PFSK-1 (cell line): ENCODE results near the gene DRG2.

ENCODE experiments used
- FOXP2 ChIP-seq: optimal IDR thresholded peaks from 2 replicates; pipeline ENCODE3; 2011; ENCODE audit warnings: borderline replicate concordance, control low read depth, inconsistent platforms; ENCODE audit not compliant: insufficient read depth; ENCODE audit errors: extremely low read length, extremely low read depth
- POLR2AphosphoS5 ChIP-seq: IDR thresholded peaks from 2 replicates; pipeline ENCODE4 v1.6.1; 2012; ENCODE audit warnings: low read depth, mild to moderate bottlenecking, control low read depth, low read length, moderate library complexity
- SIN3A ChIP-seq: IDR thresholded peaks from 2 replicates; pipeline ENCODE4 v1.6.1; 2012; ENCODE audit warnings: mild to moderate bottlenecking, low read length, moderate library complexity, borderline replicate concordance; ENCODE audit not compliant: insufficient read depth
- TAF1 ChIP-seq: IDR thresholded peaks from 2 replicates; pipeline ENCODE4 v1.6.1; 2012; ENCODE audit warnings: low read length, control low read depth, borderline replicate concordance; ENCODE audit not compliant: insufficient read depth
- TF ChIP-seq, protein P1 (sequence below), 2 experiments: IDR thresholded peaks; 2 replicates each; pipeline versions ENCODE4 v1.6.1 to v1.8.0; 2011 to 2012; ENCODE audit warnings: low read depth in 2 of 2, low read length in 2 of 2, control low read depth in 1 of 2, inconsistent platforms in 1 of 2, mild to moderate bottlenecking in 1 of 2, moderate library complexity in 1 of 2; ENCODE audit not compliant: insufficient read depth in 1 of 2

The DRG2 gene

GRCh38 chr17:18109935-18110485 is 22.3 kb downstream of the DRG2 start:
- TF ChIP-seq POLR2AphosphoS5, result no peak
- TF ChIP-seq, protein P1, sequence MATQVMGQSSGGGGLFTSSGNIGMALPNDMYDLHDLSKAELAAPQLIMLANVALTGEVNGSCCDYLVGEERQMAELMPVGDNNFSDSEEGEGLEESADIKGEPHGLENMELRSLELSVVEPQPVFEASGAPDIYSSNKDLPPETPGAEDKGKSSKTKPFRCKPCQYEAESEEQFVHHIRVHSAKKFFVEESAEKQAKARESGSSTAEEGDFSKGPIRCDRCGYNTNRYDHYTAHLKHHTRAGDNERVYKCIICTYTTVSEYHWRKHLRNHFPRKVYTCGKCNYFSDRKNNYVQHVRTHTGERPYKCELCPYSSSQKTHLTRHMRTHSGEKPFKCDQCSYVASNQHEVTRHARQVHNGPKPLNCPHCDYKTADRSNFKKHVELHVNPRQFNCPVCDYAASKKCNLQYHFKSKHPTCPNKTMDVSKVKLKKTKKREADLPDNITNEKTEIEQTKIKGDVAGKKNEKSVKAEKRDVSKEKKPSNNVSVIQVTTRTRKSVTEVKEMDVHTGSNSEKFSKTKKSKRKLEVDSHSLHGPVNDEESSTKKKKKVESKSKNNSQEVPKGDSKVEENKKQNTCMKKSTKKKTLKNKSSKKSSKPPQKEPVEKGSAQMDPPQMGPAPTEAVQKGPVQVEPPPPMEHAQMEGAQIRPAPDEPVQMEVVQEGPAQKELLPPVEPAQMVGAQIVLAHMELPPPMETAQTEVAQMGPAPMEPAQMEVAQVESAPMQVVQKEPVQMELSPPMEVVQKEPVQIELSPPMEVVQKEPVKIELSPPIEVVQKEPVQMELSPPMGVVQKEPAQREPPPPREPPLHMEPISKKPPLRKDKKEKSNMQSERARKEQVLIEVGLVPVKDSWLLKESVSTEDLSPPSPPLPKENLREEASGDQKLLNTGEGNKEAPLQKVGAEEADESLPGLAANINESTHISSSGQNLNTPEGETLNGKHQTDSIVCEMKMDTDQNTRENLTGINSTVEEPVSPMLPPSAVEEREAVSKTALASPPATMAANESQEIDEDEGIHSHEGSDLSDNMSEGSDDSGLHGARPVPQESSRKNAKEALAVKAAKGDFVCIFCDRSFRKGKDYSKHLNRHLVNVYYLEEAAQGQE (IDR thresholded peaks at IDR 0.05; ENCODE audit: insufficient read depth in 1 of 2, low read depth in 2 of 2, low read length in 2 of 2), result no peak
- no peak for TF ChIP-seq TAF1
- TF ChIP-seq FOXP2, result no peak

DNA sequence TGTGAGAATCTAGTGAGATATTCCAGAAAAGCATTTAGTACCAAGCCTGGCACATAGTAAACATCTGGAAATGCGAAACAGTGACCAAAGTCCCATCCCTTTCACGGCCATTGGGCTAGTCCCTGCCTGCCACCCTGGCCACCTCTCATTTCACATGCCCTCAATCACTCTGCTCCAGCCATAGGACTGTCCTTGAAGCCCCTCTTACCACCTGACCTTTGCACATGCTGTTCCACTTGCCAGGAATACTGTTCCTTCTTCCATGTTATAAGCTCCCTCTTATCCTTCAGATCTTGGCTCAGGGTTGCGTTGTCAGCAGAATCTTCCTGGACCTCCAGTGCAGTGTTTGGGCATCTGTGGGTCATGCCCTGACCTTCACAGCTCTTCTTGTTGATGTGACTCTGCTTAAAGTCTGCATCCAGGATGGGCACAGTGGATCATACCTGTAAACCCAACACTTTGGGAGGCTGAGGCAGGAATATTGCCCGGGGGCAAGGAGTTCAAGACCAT is 22.9 kb downstream of the DRG2 start:
- TF ChIP-seq, protein P1 (IDR thresholded peaks at IDR 0.05; ENCODE audit: insufficient read depth in 1 of 2, low read depth in 2 of 2, low read length in 2 of 2), result no peak
- no peak for TF ChIP-seq POLR2AphosphoS5
- no peak for TF ChIP-seq TAF1

DNA sequence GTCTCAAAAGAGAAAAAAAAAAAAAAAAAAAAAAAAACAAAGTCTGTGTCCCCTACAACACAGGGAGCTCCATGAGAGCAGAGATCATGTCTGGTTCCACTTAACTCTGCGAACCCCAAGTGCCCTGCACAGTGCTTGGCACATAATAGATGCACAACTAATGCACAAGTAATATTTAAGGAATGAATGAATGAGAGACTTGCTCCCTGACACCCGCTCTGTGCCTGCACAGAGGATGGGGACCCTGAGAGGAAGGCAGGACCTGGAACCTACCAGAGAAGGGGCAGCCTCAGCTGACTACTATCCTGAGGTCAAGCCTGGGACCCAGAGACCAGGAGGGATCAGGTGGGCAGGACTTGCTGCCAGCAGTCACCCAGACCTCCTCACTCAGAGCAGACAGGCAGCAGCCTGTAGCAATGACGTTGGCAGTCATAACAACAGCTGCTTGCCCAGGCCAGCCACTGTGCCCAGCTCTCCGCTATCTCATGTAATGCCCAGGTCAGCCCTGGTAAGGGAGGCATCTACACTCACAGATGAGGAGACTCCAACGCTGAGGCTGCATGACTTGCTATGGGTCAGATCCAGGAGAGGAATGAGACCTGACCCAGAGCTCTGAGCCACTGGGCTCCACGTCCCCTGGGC is 23.7 kb downstream of the DRG2 start:
- TF ChIP-seq, protein P1 (IDR thresholded peaks at IDR 0.05; ENCODE audit: insufficient read depth in 1 of 2, low read depth in 2 of 2, low read length in 2 of 2), result no peak
- no peak for TF ChIP-seq POLR2AphosphoS5
- TF ChIP-seq TAF1, result no peak
- TF ChIP-seq FOXP2, result no peak

DNA sequence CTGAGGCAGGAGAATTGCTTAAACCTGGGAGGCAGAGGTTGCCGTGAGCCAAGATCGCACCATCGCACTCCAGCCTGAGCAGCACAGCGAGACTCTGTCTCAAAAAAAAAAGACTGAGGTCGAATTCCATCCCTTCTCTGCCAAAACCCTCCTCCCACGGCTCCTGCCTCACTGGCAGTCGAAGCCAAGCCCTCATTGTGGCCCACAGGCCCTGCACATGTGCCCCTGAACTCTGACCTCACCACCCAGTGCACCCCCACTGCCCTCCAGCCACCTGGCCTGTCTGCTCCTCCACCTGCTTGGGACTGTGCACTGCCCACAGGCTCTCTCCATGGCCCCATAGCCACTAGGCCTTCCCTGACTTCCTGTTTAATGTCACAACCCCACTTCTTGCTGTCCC is 27.8 kb downstream of the DRG2 start:
- TF ChIP-seq POLR2AphosphoS5 (no peak), SIN3A (no peak), FOXP2 (no peak), TAF1 (no peak)
- TF ChIP-seq, protein P1 (IDR thresholded peaks at IDR 0.05; ENCODE audit: insufficient read depth in 1 of 2, low read depth in 2 of 2, low read length in 2 of 2), result no peak
